Calu3 (cell line): ENCODE measurements around the gene AURKA. TPM values are rescaled to one million over a fixed set of nuclear protein-coding genes. Genes with fewer than 3 reads are reported as not detected.
A peak's percentile ranks its signal among the peaks of the same experiment; 100 is the strongest.

ENCODE experiments used
- BruUV-seq: library from RNA; stranded (reverse); fragments of 400-500 nt; replicated peaks from 2 replicates; lab custom pipeline; 2021; lab: Mats Ljungman, UMichigan
- CTCF ChIA-PET: fragments of 300-600 bp; sonication (Branson Sonifier 250); formaldehyde crosslinking; loops from one replicate; lab custom pipeline; 2022; ENCODE audit warnings: antibody characterized with exemption; lab: Charles Lee
- DNase-seq: peaks from one replicate; pipeline ENCODE4 v3.0.0; 2022
- H3K27ac Mint-ChIP-seq: one replicate; pipeline ENCODE4 v1.8.0; 2022; ENCODE audit warnings: mixed read lengths; ENCODE audit not compliant: unreplicated experiment
- H3K27me3 Mint-ChIP-seq: one replicate; pipeline ENCODE4 v1.8.0; 2022; ENCODE audit warnings: mixed read lengths; ENCODE audit not compliant: unreplicated experiment
- H3K36me3 Mint-ChIP-seq: one replicate; pipeline ENCODE4 v1.8.0; 2022; ENCODE audit warnings: mild to moderate bottlenecking, moderate library complexity, mixed read lengths; ENCODE audit not compliant: insufficient read depth, unreplicated experiment
- H3K4me1 Mint-ChIP-seq: one replicate; pipeline ENCODE4 v1.8.0; 2022; ENCODE audit warnings: mild to moderate bottlenecking, low read depth, mixed read lengths; ENCODE audit not compliant: unreplicated experiment
- H3K4me3 Mint-ChIP-seq: one replicate; pipeline ENCODE4 v1.8.0; 2022; ENCODE audit warnings: mild to moderate bottlenecking, low read depth, moderate library complexity, mixed read lengths; ENCODE audit not compliant: unreplicated experiment
- H3K9me3 Mint-ChIP-seq: one replicate; pipeline ENCODE4 v1.8.0; 2022; ENCODE audit warnings: low read depth, mixed read lengths; ENCODE audit not compliant: unreplicated experiment
- CTCF ChIP-seq: fragments of 200-600 bp; IDR thresholded peaks from one replicate; pipeline ENCODE4 v1.8.0; 2022; ENCODE audit warnings: antibody characterized with exemption; ENCODE audit not compliant: unreplicated experiment
- intact Hi-C: fragments of 100-400 bp; cut with micrococcal nuclease; formaldehyde crosslinking; loops from one replicate; pipeline ENCODE4 v1.10.0; 2022; ENCODE audit not compliant: unreplicated experiment
- total RNA-seq: library from RNA; stranded (reverse); gene quantifications from 2 replicates; pipeline ENCODE4 v1.2.3, GENCODE V29; 2022

The AURKA gene
- total RNA-seq, 1 experiment from 2014 or later, result 73.8 TPM

DNA sequence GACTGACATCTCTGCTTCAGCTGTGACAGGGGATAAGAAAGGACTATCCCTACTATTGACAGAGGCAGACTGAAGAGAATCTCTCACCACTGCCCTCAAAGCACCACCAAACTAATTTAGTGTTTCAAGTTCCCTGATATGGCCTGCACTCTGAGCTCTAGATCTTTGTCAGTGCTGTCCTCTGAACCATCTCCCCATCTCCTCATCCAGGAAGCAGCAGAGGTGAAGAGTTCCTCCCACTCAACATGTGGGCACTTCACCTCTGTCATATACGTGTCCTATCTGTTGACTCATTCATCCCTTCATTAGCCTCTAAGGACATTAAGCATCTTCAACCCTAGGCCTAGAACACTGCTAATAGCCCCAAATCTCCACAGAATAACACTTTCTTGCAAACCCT, 19.2 kb downstream of the AURKA start:
- TF ChIP-seq CTCF, result no peak
- peak overlapping the region; percentile 24 for H3K27ac Mint-ChIP-seq
- no peak overlapping the region for H3K4me3 Mint-ChIP-seq
- intact Hi-C loops, result no loop called here
- CTCF ChIA-PET, result no interaction called here
- BruUV-seq, result no TSS peak
- H3K4me1 Mint-ChIP-seq, result no peaks in the 10 kb centered on the region
- DNase-seq, result no peak
- H3K9me3 Mint-ChIP-seq, result no peaks in the 10 kb centered on the region
- H3K27me3 Mint-ChIP-seq, result no peaks in the 10 kb centered on the region
- H3K36me3 Mint-ChIP-seq, result peaks cover 28% of the 10 kb centered on the region

DNA sequence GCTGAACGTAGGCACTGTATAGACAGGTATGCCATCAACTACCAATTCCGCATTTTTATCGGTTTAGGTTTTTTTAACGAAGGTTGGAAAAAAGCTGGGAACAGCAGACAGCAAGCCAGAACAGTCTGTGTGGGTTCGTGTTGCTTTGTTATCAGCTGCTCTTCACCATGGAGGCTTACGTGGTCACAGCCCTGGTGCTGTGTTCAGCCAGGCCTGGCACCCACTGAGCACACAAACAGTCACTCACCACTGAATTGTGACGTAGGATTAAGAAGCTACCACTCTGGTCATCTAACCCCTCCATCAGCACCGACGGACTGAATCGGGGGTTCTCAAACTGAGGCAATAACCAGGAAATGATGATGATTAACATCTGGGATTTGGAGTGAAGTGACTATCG, 20.0 kb downstream of the AURKA start:
- CTCF ChIA-PET, result no interaction called here
- intact Hi-C loops, result no loop called here
- H3K27ac Mint-ChIP-seq, result no peak overlapping the region

GRCh38 chr20:56369179-56369578, 22.8 kb downstream of the AURKA start:
- Mint-ChIP-seq H3K27me3 (no peaks in the 10 kb centered on the region), H3K4me1 (no peaks in the 10 kb centered on the region), H3K36me3 (peaks cover 17% of the 10 kb centered on the region), H3K9me3 (no peaks in the 10 kb centered on the region), H3K27ac (no peak overlapping the region), H3K4me3 (no peak overlapping the region)
- intact Hi-C loops, result no loop called here
- no TSS peak for BruUV-seq
- no peak for TF ChIP-seq CTCF
- no peak for DNase-seq
- CTCF ChIA-PET, result no interaction called here

More for the DNA sequence above, 20.0 kb downstream of the AURKA start:
- no peak for TF ChIP-seq CTCF
- no TSS peak for BruUV-seq
- Mint-ChIP-seq H3K4me3 (no peak overlapping the region), H3K4me1 (no peaks in the 10 kb centered on the region), H3K9me3 (no peaks in the 10 kb centered on the region), H3K36me3 (peaks cover 31% of the 10 kb centered on the region), H3K27me3 (no peaks in the 10 kb centered on the region)
- DNase-seq, result no peak

DNA sequence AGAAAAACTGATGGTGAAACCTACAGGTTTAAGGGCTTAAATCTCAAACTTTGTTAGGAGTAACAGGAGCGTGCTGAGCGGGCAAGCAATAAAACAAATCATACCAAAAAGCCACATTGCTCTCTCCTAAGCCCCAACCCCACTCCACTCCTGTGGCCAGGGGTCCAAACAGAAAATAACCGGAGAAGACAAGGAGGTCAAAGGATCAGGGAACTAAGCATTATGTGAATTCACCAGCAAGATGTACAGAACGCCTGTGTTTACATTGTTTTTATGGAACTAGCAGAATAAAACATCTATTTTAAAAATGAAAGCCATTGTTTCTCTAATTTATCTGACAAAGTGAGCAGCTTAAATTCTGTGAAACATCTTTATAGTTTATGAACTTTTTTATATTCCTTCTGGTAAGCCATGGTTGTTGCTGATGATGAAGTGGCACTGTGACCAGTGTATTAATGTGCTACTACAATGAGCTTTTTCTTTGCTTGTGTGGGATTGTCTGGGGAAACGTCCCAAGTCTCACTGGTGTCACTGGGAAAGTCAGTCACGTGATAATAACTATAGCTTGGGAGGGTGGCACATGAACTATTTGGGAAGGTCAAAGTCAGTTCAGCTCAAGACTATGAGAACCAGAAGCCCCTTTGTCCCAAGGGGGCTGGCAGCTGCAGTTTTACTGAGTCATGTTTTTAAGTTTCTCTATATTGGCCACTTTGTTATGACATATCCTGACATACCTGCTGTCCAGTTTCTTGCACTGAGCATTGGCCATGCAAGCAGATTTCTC, 23.5 kb downstream of the AURKA start:
- no peak for DNase-seq
- Mint-ChIP-seq H3K4me1 (no peaks in the 10 kb centered on the region), H3K27me3 (no peaks in the 10 kb centered on the region), H3K9me3 (no peaks in the 10 kb centered on the region), H3K27ac (no peak overlapping the region), H3K36me3 (peaks cover 17% of the 10 kb centered on the region), H3K4me3 (no peak overlapping the region)
- intact Hi-C loops, result no loop called here
- CTCF ChIA-PET, result no interaction called here
- no TSS peak for BruUV-seq
- TF ChIP-seq CTCF, result no peak
